Measurements from ENCODE around the gene BMERB1.

BMERB1 gene

GRCh38 chr16:15524966-15525365, 90.6 kb downstream of the BMERB1 start:
- Mint-ChIP-seq H3K4me1 (ENCODE audit: low read depth) (peaks cover 10% of the 10 kb centered on the region), H3K36me3 (ENCODE audit: low read depth) (no peaks in the 10 kb centered on the region), H3K4me3 (no peak overlapping the region), H3K27me3 (ENCODE audit: low read depth) (no peaks in the 10 kb centered on the region), H3K27ac (no peak overlapping the region), H3K9me3 (peaks cover 6% of the 10 kb centered on the region)

- Mint-ChIP-seq H3K9me3 (peaks cover 6% of the 10 kb centered on the region), H3K4me3 (no peak overlapping the region), H3K27me3 (ENCODE audit: low read depth) (no peaks in the 10 kb centered on the region), H3K36me3 (ENCODE audit: low read depth) (no peaks in the 10 kb centered on the region), H3K27ac (no peak overlapping the region), H3K4me1 (ENCODE audit: low read depth) (peaks cover 10% of the 10 kb centered on the region)
Measured at GRCh38 chr16:15526097-15526496, 91.7 kb downstream of the BMERB1 start.

GRCh38 chr16:15526731-15527130, 92.3 kb downstream of the BMERB1 start:
- no peak overlapping the region for H3K4me3 Mint-ChIP-seq
- H3K36me3 Mint-ChIP-seq (ENCODE audit: low read depth), result no peaks in the 10 kb centered on the region
- no peak overlapping the region for H3K27ac Mint-ChIP-seq
- H3K9me3 Mint-ChIP-seq, result peaks cover 9% of the 10 kb centered on the region
- no peaks in the 10 kb centered on the region for H3K27me3 Mint-ChIP-seq (ENCODE audit: low read depth)
- H3K4me1 Mint-ChIP-seq (ENCODE audit: low read depth), result peaks cover 10% of the 10 kb centered on the region

GRCh38 chr16:15529673-15530072, 95.3 kb downstream of the BMERB1 start:
- no peaks in the 10 kb centered on the region for H3K36me3 Mint-ChIP-seq (ENCODE audit: low read depth)
- no peaks in the 10 kb centered on the region for H3K4me1 Mint-ChIP-seq (ENCODE audit: low read depth)
- no peak overlapping the region for H3K4me3 Mint-ChIP-seq
- H3K9me3 Mint-ChIP-seq, result peaks cover 15% of the 10 kb centered on the region
- no peak overlapping the region for H3K27ac Mint-ChIP-seq
- H3K27me3 Mint-ChIP-seq (ENCODE audit: low read depth), result no peaks in the 10 kb centered on the region

- Mint-ChIP-seq H3K27me3 (ENCODE audit: low read depth) (no peaks in the 10 kb centered on the region), H3K4me3 (no peak overlapping the region), H3K27ac (no peak overlapping the region), H3K9me3 (peaks cover 15% of the 10 kb centered on the region), H3K4me1 (ENCODE audit: low read depth) (no peaks in the 10 kb centered on the region), H3K36me3 (ENCODE audit: low read depth) (no peaks in the 10 kb centered on the region)
Measured at GRCh38 chr16:15530085-15530484, 95.7 kb downstream of the BMERB1 start.

- Mint-ChIP-seq H3K4me3 (no peak overlapping the region), H3K27me3 (ENCODE audit: low read depth) (no peaks in the 10 kb centered on the region), H3K36me3 (ENCODE audit: low read depth) (no peaks in the 10 kb centered on the region), H3K27ac (no peak overlapping the region), H3K4me1 (ENCODE audit: low read depth) (no peaks in the 10 kb centered on the region), H3K9me3 (peaks cover 14% of the 10 kb centered on the region)
Measured at GRCh38 chr16:15532825-15533224, 98.4 kb downstream of the BMERB1 start.

- no peak overlapping the region for H3K27ac Mint-ChIP-seq
- peaks cover 9% of the 10 kb centered on the region for H3K9me3 Mint-ChIP-seq
- no peaks in the 10 kb centered on the region for H3K36me3 Mint-ChIP-seq (ENCODE audit: low read depth)
- no peaks in the 10 kb centered on the region for H3K4me1 Mint-ChIP-seq (ENCODE audit: low read depth)
- no peaks in the 10 kb centered on the region for H3K27me3 Mint-ChIP-seq (ENCODE audit: low read depth)
- H3K4me3 Mint-ChIP-seq, result no peak overlapping the region
Measured at GRCh38 chr16:15533386-15533785, 99.0 kb downstream of the BMERB1 start.

GRCh38 chr16:15535772-15536171, 101.4 kb downstream of the BMERB1 start:
- H3K27ac Mint-ChIP-seq, result no peak overlapping the region
- H3K4me3 Mint-ChIP-seq, result no peak overlapping the region
- peaks cover 9% of the 10 kb centered on the region for H3K9me3 Mint-ChIP-seq

GRCh38 chr16:15536843-15537242, 102.5 kb downstream of the BMERB1 start:
- no peaks in the 10 kb centered on the region for H3K27me3 Mint-ChIP-seq (ENCODE audit: low read depth)
- H3K9me3 Mint-ChIP-seq, result peaks cover 6% of the 10 kb centered on the region
- no peak overlapping the region for H3K27ac Mint-ChIP-seq
- H3K36me3 Mint-ChIP-seq (ENCODE audit: low read depth), result no peaks in the 10 kb centered on the region
- no peaks in the 10 kb centered on the region for H3K4me1 Mint-ChIP-seq (ENCODE audit: low read depth)
- no peak overlapping the region for H3K4me3 Mint-ChIP-seq

More at GRCh38 chr16:15535772-15536171, 101.4 kb downstream of the BMERB1 start:
- no peaks in the 10 kb centered on the region for H3K4me1 Mint-ChIP-seq (ENCODE audit: low read depth)
- no peaks in the 10 kb centered on the region for H3K27me3 Mint-ChIP-seq (ENCODE audit: low read depth)
- H3K36me3 Mint-ChIP-seq (ENCODE audit: low read depth), result no peaks in the 10 kb centered on the region

- H3K27me3 Mint-ChIP-seq (ENCODE audit: low read depth), result no peaks in the 10 kb centered on the region
- H3K9me3 Mint-ChIP-seq, result no peaks in the 10 kb centered on the region
- no peaks in the 10 kb centered on the region for H3K4me1 Mint-ChIP-seq (ENCODE audit: low read depth)
- no peaks in the 10 kb centered on the region for H3K36me3 Mint-ChIP-seq (ENCODE audit: low read depth)
- no peak overlapping the region for H3K27ac Mint-ChIP-seq
- no peak overlapping the region for H3K4me3 Mint-ChIP-seq
Measured at GRCh38 chr16:15538507-15538906, 104.1 kb downstream of the BMERB1 start.

GRCh38 chr16:15539197-15539596, 104.8 kb downstream of the BMERB1 start:
- Mint-ChIP-seq H3K9me3 (no peaks in the 10 kb centered on the region), H3K4me3 (no peak overlapping the region), H3K36me3 (ENCODE audit: low read depth) (no peaks in the 10 kb centered on the region), H3K27me3 (ENCODE audit: low read depth) (no peaks in the 10 kb centered on the region), H3K27ac (no peak overlapping the region), H3K4me1 (ENCODE audit: low read depth) (no peaks in the 10 kb centered on the region)

- Mint-ChIP-seq H3K36me3 (ENCODE audit: low read depth) (peaks cover 2% of the 10 kb centered on the region), H3K4me3 (no peak overlapping the region), H3K4me1 (ENCODE audit: low read depth) (peaks cover 4% of the 10 kb centered on the region), H3K27ac (no peak overlapping the region), H3K27me3 (ENCODE audit: low read depth) (no peaks in the 10 kb centered on the region), H3K9me3 (no peaks in the 10 kb centered on the region)
Measured at GRCh38 chr16:15542261-15542660, 107.9 kb downstream of the BMERB1 start.

GRCh38 chr16:15542734-15543347, 108.5 kb downstream of the BMERB1 start:
- Mint-ChIP-seq H3K27ac (no peak overlapping the region), H3K36me3 (ENCODE audit: low read depth) (peaks cover 2% of the 10 kb centered on the region), H3K27me3 (ENCODE audit: low read depth) (no peaks in the 10 kb centered on the region), H3K9me3 (no peaks in the 10 kb centered on the region), H3K4me1 (ENCODE audit: low read depth) (peaks cover 4% of the 10 kb centered on the region), H3K4me3 (no peak overlapping the region)

GRCh38 chr16:15544405-15544804, 110.0 kb downstream of the BMERB1 start:
- Mint-ChIP-seq H3K4me3 (no peak overlapping the region), H3K36me3 (ENCODE audit: low read depth) (peaks cover 2% of the 10 kb centered on the region), H3K27me3 (ENCODE audit: low read depth) (no peaks in the 10 kb centered on the region), H3K27ac (no peak overlapping the region), H3K4me1 (ENCODE audit: low read depth) (peaks cover 6% of the 10 kb centered on the region), H3K9me3 (no peaks in the 10 kb centered on the region)

- Mint-ChIP-seq H3K27me3 (ENCODE audit: low read depth) (no peaks in the 10 kb centered on the region), H3K9me3 (no peaks in the 10 kb centered on the region), H3K4me3 (no peak overlapping the region), H3K36me3 (ENCODE audit: low read depth) (peaks cover 2% of the 10 kb centered on the region), H3K27ac (no peak overlapping the region), H3K4me1 (ENCODE audit: low read depth) (peaks cover 6% of the 10 kb centered on the region)
Measured at GRCh38 chr16:15545544-15545943, 111.2 kb downstream of the BMERB1 start.

Data from T-helper 1 cell treated with Interleukin-12 subunit alpha and Interleukin-12 subunit beta and Interleukin-4 antibody, amounts not matched to agents 30 μg/mL and 1 μg/mL, for 36 hours (primary cell).